Fibroblast of lung (primary cell): Measurements from ENCODE around the gene SYT13. TPM values are rescaled to one million over a fixed set of nuclear protein-coding genes. Genes with fewer than 3 reads are reported as not detected.

ENCODE experiments used
- DNase-seq, 2 donors: peaks; one replicate each; pipeline versions ENCODE4 v3.0.0 to v3.0.0-alpha.2; 2010; ENCODE audit warnings: low read depth in 2 of 2
- H2AFZ ChIP-seq: 2 replicates; pipeline ENCODE4 v1.5.1; 2012; ENCODE audit warnings: low read length, control low read depth, inconsistent platforms
- H3K27ac ChIP-seq: 2 replicates; pipeline ENCODE4 v1.5.1; 2011; ENCODE audit warnings: low read length, control low read depth; ENCODE audit not compliant: insufficient read depth
- H3K27me3 ChIP-seq: 2 replicates; pipeline ENCODE4 v1.5.1; 2011; ENCODE audit warnings: mild to moderate bottlenecking, low read length; ENCODE audit not compliant: control insufficient read depth, insufficient read depth
- H3K36me3 ChIP-seq: 2 replicates; pipeline ENCODE4 v1.5.1; 2011; ENCODE audit warnings: low read length; ENCODE audit not compliant: control insufficient read depth, insufficient read depth
- H3K4me1 ChIP-seq: 2 replicates; pipeline ENCODE4 v1.5.1; 2011; ENCODE audit warnings: low read length; ENCODE audit not compliant: control insufficient read depth, insufficient read depth; ENCODE audit errors: extremely low read depth
- H3K4me2 ChIP-seq: 2 replicates; pipeline ENCODE4 v1.5.1; 2011; ENCODE audit warnings: low read length, control low read depth; ENCODE audit not compliant: insufficient read depth; ENCODE audit errors: extremely low read depth
- H3K4me3 ChIP-seq, 4 experiments: fragments of 200-600 bp in 1 of 4; sonication (generic) in 1 of 4; replicated peaks in 1 of 4; 2 replicates each; pipeline ENCODE4 v1.5.1; 2011 to 2016; ENCODE audit warnings: low read length in 4 of 4, low read depth in 3 of 4, mild to moderate bottlenecking in 3 of 4, control low read depth in 2 of 4, inconsistent platforms in 1 of 4, mixed read lengths in 1 of 4; ENCODE audit not compliant: insufficient read depth in 1 of 4; ENCODE audit errors: control extremely low read depth in 1 of 4
- H3K79me2 ChIP-seq: 2 replicates; pipeline ENCODE4 v1.5.1; 2012; ENCODE audit warnings: mild to moderate bottlenecking, low read length, inconsistent platforms; ENCODE audit not compliant: control insufficient read depth, insufficient read depth
- H3K9ac ChIP-seq: 2 replicates; pipeline ENCODE4 v1.5.1; 2011; ENCODE audit warnings: mild to moderate bottlenecking, low read length, control low read depth; ENCODE audit not compliant: insufficient read depth
- H3K9me3 ChIP-seq: 2 replicates; pipeline ENCODE4 v1.5.1; 2012; ENCODE audit warnings: low read depth, low read length; ENCODE audit not compliant: control insufficient read depth, insufficient read depth
- H4K20me1 ChIP-seq: 2 replicates; pipeline ENCODE4 v1.5.1; 2011; ENCODE audit warnings: low read length; ENCODE audit not compliant: control insufficient read depth, insufficient read depth; ENCODE audit errors: extremely low read depth
- EZH2 ChIP-seq: IDR thresholded peaks from 2 replicates; pipeline ENCODE4 v1.5.1; 2012; ENCODE audit warnings: low read length, control low read depth, mild to moderate bottlenecking; ENCODE audit errors: missing control alignments
- polyA plus RNA-seq, 2 donors: library from polyadenylated mRNA; depleted of rRNA in 1 of 2; stranded (reverse) in 1 of 2; unstranded in 1 of 2; fragments of >200 nt; gene quantifications; 2 replicates each; pipeline ENCODE4 v1.2.1, GENCODE V29; 2011 to 2012; ENCODE audit warnings: missing spikeins in 1 of 2
- total RNA-seq: library from RNA; depleted of rRNA; stranded (reverse); fragments of >200 nt; gene quantifications from 2 replicates; pipeline ENCODE4 v1.2.1, GENCODE V29; 2014
- TF ChIP-seq, protein P1 (sequence below), 2 donors: IDR thresholded peaks in 1 of 2; conservative IDR thresholded peaks in 1 of 2; 1 replicate in 1 of 2; 2 replicates in 1 of 2; pipeline ENCODE4 v1.5.1; 2011 to 2012; ENCODE audit warnings: low read length in 2 of 2, control low read depth in 1 of 2, inconsistent platforms in 1 of 2, low read depth in 1 of 2, mild to moderate bottlenecking in 1 of 2

Gene SYT13
- total and polyA plus RNA-seq, 2 donors (not counting 1 experiment from before 2014, with no cell fraction given) = not detected

DNA sequence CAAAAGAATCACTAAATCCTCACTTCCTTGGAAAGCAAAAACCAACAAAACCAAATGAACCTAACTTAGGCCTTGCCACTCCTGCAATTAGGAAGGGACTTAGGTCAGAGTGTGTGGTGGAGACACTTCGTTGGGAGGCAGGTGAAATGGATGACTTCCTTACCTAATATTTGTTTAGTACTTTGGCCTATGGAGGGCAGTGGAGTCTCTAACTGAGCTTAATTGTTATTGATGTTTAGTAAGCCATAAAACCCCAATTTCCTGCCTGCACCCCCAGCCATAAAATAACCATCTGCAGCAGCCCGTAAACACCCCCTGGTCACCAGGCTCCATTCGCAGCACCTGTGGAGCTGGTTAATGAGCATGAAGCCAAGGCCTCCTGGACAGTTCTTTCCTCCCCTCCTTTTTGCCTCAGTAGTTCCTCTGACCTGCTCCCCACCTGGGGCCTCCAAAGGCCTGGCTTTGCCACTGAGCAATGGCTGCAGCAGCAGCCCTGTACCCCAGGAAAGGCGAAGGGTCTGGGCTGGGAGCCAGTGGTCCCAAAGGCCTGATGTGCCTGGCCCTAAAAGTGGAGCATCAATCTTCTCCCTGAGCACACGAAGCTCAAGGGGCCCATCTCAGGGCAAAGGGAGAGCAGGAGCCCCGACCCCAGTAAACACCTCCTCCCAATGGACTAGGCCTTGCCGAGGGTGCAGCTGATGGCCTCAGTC, 15.6 kb upstream of the SYT13 start:
- H3K4me2 ChIP-seq = no peak overlapping the region
- TF ChIP-seq, protein P1, sequence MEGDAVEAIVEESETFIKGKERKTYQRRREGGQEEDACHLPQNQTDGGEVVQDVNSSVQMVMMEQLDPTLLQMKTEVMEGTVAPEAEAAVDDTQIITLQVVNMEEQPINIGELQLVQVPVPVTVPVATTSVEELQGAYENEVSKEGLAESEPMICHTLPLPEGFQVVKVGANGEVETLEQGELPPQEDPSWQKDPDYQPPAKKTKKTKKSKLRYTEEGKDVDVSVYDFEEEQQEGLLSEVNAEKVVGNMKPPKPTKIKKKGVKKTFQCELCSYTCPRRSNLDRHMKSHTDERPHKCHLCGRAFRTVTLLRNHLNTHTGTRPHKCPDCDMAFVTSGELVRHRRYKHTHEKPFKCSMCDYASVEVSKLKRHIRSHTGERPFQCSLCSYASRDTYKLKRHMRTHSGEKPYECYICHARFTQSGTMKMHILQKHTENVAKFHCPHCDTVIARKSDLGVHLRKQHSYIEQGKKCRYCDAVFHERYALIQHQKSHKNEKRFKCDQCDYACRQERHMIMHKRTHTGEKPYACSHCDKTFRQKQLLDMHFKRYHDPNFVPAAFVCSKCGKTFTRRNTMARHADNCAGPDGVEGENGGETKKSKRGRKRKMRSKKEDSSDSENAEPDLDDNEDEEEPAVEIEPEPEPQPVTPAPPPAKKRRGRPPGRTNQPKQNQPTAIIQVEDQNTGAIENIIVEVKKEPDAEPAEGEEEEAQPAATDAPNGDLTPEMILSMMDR (conservative IDR thresholded peaks at IDR 0.05 in 1 of 2, IDR thresholded peaks at IDR 0.05 in 1 of 2; ENCODE audit: low read depth in 1 of 2, low read length in 2 of 2) = no peak
- TF ChIP-seq EZH2 = no peak
- no peak overlapping the region for H2AFZ ChIP-seq
- no peaks in the 10 kb centered on the region for H3K36me3 ChIP-seq
- H3K9me3 ChIP-seq = no peaks in the 10 kb centered on the region
- DNase-seq = no peak
- H3K79me2 ChIP-seq = no peaks in the 10 kb centered on the region
- H3K4me3 ChIP-seq = no peak overlapping the region
- H3K9ac ChIP-seq = no peak overlapping the region
- no peak overlapping the region for H3K27ac ChIP-seq
- no peaks in the 10 kb centered on the region for H4K20me1 ChIP-seq
- H3K27me3 ChIP-seq = peaks cover 4% of the 10 kb centered on the region
- no peaks in the 10 kb centered on the region for H3K4me1 ChIP-seq

DNA sequence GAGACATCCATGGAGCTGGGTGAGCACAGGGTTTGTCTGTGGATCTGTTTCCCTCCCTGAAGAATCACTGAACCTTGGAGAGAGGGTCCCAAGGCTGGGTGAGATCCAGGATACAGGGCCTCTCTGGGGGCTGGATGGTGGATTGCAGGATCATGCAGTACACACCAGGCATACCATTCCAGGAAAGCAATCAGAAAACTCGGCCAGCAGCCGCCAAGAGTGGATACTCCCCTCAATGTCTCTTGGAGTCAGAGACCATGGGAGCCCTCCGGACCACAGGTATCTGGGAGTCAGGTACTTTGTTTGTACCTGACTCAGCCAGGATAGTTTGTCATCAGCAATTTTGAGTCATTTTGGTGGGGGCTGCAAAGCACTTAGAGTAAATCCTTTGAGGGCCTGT, 14.6 kb upstream of the SYT13 start:
- Histone ChIP-seq H3K79me2 (no peaks in the 10 kb centered on the region), H3K36me3 (no peaks in the 10 kb centered on the region), H3K27me3 (peaks cover 4% of the 10 kb centered on the region), H3K9ac (no peak overlapping the region), H3K4me2 (no peak overlapping the region), H3K27ac (no peak overlapping the region), H4K20me1 (no peaks in the 10 kb centered on the region), H3K9me3 (no peaks in the 10 kb centered on the region), H2AFZ (no peak overlapping the region), H3K4me1 (no peaks in the 10 kb centered on the region), H3K4me3 (no peak overlapping the region)
- no peak for DNase-seq
- TF ChIP-seq EZH2 = no peak
- TF ChIP-seq, protein P1 (conservative IDR thresholded peaks at IDR 0.05 in 1 of 2, IDR thresholded peaks at IDR 0.05 in 1 of 2; ENCODE audit: low read depth in 1 of 2, low read length in 2 of 2) = no peak

DNA sequence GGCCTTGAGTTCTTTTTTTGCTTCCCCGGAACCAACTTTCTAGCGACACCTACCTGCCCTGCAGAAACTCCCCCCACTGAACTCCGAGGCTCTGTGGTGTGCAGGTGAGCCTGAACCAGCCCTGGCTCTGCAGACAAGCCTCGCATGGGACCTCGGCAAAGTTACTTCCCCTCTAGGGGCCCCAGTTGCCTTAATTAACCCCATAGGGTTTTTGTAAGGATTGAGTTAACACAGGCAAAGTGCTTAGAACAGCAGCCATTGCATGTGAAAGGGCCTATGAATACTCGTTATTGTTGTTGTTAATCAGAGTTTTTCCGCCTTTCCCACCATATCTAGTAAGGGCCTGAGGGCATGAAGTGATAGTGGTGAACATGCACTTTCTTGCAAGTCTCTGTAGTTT, 12.6 kb upstream of the SYT13 start:
- DNase-seq = no peak
- Histone ChIP-seq H3K4me3 (no peak overlapping the region), H2AFZ (no peak overlapping the region), H3K36me3 (no peaks in the 10 kb centered on the region), H3K4me2 (no peak overlapping the region), H3K4me1 (no peaks in the 10 kb centered on the region), H3K9me3 (no peaks in the 10 kb centered on the region), H4K20me1 (no peaks in the 10 kb centered on the region), H3K27me3 (no peaks in the 10 kb centered on the region), H3K27ac (no peak overlapping the region), H3K79me2 (no peaks in the 10 kb centered on the region), H3K9ac (no peak overlapping the region)
- TF ChIP-seq EZH2 = no peak
- TF ChIP-seq, protein P1 (conservative IDR thresholded peaks at IDR 0.05 in 1 of 2, IDR thresholded peaks at IDR 0.05 in 1 of 2; ENCODE audit: low read depth in 1 of 2, low read length in 2 of 2) = no peak
